ENCODE results near the gene RNF144B.

RNF144B gene

GRCh38 chr6:18410412-18410811 lies 23.3 kb downstream of the RNF144B start:
- H2BK5ac ChIP-seq (ENCODE audit: low read length): no peak overlapping the region
- H3K4ac ChIP-seq (ENCODE audit: low read length): no peak overlapping the region
- no peak overlapping the region for H4K91ac ChIP-seq (ENCODE audit: low read depth, low read length, poor library complexity)
- H3K23ac ChIP-seq (ENCODE audit: low read depth, low read length, poor library complexity): no peak overlapping the region
- no peak overlapping the region for H2AK5ac ChIP-seq (ENCODE audit: low read depth, low read length)
- no peak overlapping the region for H3K9ac ChIP-seq (ENCODE audit: low read depth, low read length, poor library complexity)
- no peak overlapping the region for H3K14ac ChIP-seq (ENCODE audit: low read length)
- H3K36me3 ChIP-seq (replicated peaks in 1 of 2; ENCODE audit: control insufficient read depth in 2 of 2, insufficient read depth in 2 of 2, low read length in 2 of 2): no peaks in the 10 kb centered on the region
- H2BK120ac ChIP-seq (ENCODE audit: low read depth, low read length): no peak overlapping the region
- H4K8ac ChIP-seq (ENCODE audit: low read depth, low read length): no peak overlapping the region
- DNase-seq (ENCODE audit: low spot score): no peak
- no peak overlapping the region for H2BK15ac ChIP-seq (ENCODE audit: low read length)
- no peaks in the 10 kb centered on the region for H3K4me1 ChIP-seq (ENCODE audit: control insufficient read depth in 2 of 2, insufficient read depth in 1 of 2, low read depth in 1 of 2, low read length in 2 of 2)
- H2AFZ ChIP-seq (ENCODE audit: low read length): no peak overlapping the region
- no peak overlapping the region for H3K4me2 ChIP-seq (ENCODE audit: insufficient read depth, low read length, poor library complexity, severe bottlenecking)
- no peak overlapping the region for H3K27ac ChIP-seq (replicated peaks; ENCODE audit: low read length)
- no peak overlapping the region for H3K18ac ChIP-seq (ENCODE audit: low read length)
- H2BK12ac ChIP-seq (ENCODE audit: low read length): no peak overlapping the region
- no peak overlapping the region for H3K4me3 ChIP-seq (ENCODE audit: low read length in 2 of 2)
- H3K9me3 ChIP-seq (replicated peaks in 1 of 2; ENCODE audit: control insufficient read depth in 2 of 2, insufficient read depth in 1 of 2, low read depth in 1 of 2, low read length in 2 of 2): no peaks in the 10 kb centered on the region
- WGBS, 2 donors (ENCODE audit: extremely low coverage in 2 of 2, insufficient read length in 2 of 2, insufficient replicate concordance in 1 of 2): no CpG with 5 or more reads among the region's 3 CpGs
- no peaks in the 10 kb centered on the region for H3K79me1 ChIP-seq (ENCODE audit: low read depth, low read length)
- H3K27me3 ChIP-seq (ENCODE audit: control insufficient read depth in 3 of 3, insufficient read depth in 3 of 3, low read depth in 1 of 3, low read length in 3 of 3): no peaks in the 10 kb centered on the region

- Histone ChIP-seq H3K4me3 (ENCODE audit: low read length in 2 of 2) (no peak overlapping the region), H3K18ac (ENCODE audit: low read length) (no peak overlapping the region), H3K27ac (replicated peaks; ENCODE audit: low read length) (no peak overlapping the region), H3K4me1 (ENCODE audit: control insufficient read depth in 2 of 2, insufficient read depth in 1 of 2, low read depth in 1 of 2, low read length in 2 of 2) (no peaks in the 10 kb centered on the region), H4K8ac (ENCODE audit: low read depth, low read length) (no peak overlapping the region), H2AFZ (ENCODE audit: low read length) (no peak overlapping the region), H2AK5ac (ENCODE audit: low read depth, low read length) (no peak overlapping the region), H3K9me3 (replicated peaks in 1 of 2; ENCODE audit: control insufficient read depth in 2 of 2, insufficient read depth in 1 of 2, low read depth in 1 of 2, low read length in 2 of 2) (no peaks in the 10 kb centered on the region), H3K79me1 (ENCODE audit: low read depth, low read length) (no peaks in the 10 kb centered on the region), H2BK5ac (ENCODE audit: low read length) (no peak overlapping the region), H2BK12ac (ENCODE audit: low read length) (no peak overlapping the region), H3K9ac (ENCODE audit: low read depth, low read length, poor library complexity) (no peak overlapping the region), H3K23ac (ENCODE audit: low read depth, low read length, poor library complexity) (no peak overlapping the region), H2BK120ac (ENCODE audit: low read depth, low read length) (no peak overlapping the region), H2BK15ac (ENCODE audit: low read length) (no peak overlapping the region), H3K14ac (ENCODE audit: low read length) (no peak overlapping the region), H3K4me2 (ENCODE audit: insufficient read depth, low read length, poor library complexity, severe bottlenecking) (no peak overlapping the region), H4K91ac (ENCODE audit: low read depth, low read length, poor library complexity) (no peak overlapping the region), H3K36me3 (replicated peaks in 1 of 2; ENCODE audit: control insufficient read depth in 2 of 2, insufficient read depth in 2 of 2, low read length in 2 of 2) (no peaks in the 10 kb centered on the region), H3K27me3 (ENCODE audit: control insufficient read depth in 3 of 3, insufficient read depth in 3 of 3, low read depth in 1 of 3, low read length in 3 of 3) (no peaks in the 10 kb centered on the region), H3K4ac (ENCODE audit: low read length) (no peak overlapping the region)
- no CpG with 5 or more reads among the region's 1 CpG for WGBS, 2 donors (ENCODE audit: extremely low coverage in 2 of 2, insufficient read length in 2 of 2, insufficient replicate concordance in 1 of 2)
- DNase-seq (ENCODE audit: low spot score): no peak
These were observed 24.9 kb downstream of the RNF144B start for GRCh38 chr6:18412068-18412467.

GRCh38 chr6:18412644-18413043 lies 25.5 kb downstream of the RNF144B start:
- H3K9ac ChIP-seq (ENCODE audit: low read depth, low read length, poor library complexity): no peak overlapping the region
- H2AK5ac ChIP-seq (ENCODE audit: low read depth, low read length): no peak overlapping the region
- H3K14ac ChIP-seq (ENCODE audit: low read length): no peak overlapping the region
- H3K9me3 ChIP-seq (replicated peaks in 1 of 2; ENCODE audit: control insufficient read depth in 2 of 2, insufficient read depth in 1 of 2, low read depth in 1 of 2, low read length in 2 of 2): no peaks in the 10 kb centered on the region
- H3K4ac ChIP-seq (ENCODE audit: low read length): no peak overlapping the region
- no peaks in the 10 kb centered on the region for H3K36me3 ChIP-seq (replicated peaks in 1 of 2; ENCODE audit: control insufficient read depth in 2 of 2, insufficient read depth in 2 of 2, low read length in 2 of 2)
- no peaks in the 10 kb centered on the region for H3K27me3 ChIP-seq (ENCODE audit: control insufficient read depth in 3 of 3, insufficient read depth in 3 of 3, low read depth in 1 of 3, low read length in 3 of 3)
- H3K23ac ChIP-seq (ENCODE audit: low read depth, low read length, poor library complexity): no peak overlapping the region
- H3K4me3 ChIP-seq (ENCODE audit: low read length in 2 of 2): no peak overlapping the region
- WGBS, 2 donors (ENCODE audit: extremely low coverage in 2 of 2, insufficient read length in 2 of 2, insufficient replicate concordance in 1 of 2): no CpG with 5 or more reads among the region's 1 CpG
- H3K27ac ChIP-seq (replicated peaks; ENCODE audit: low read length): no peak overlapping the region
- H2AFZ ChIP-seq (ENCODE audit: low read length): no peak overlapping the region
- H3K18ac ChIP-seq (ENCODE audit: low read length): no peak overlapping the region
- no peak for DNase-seq (ENCODE audit: low spot score)
- H4K8ac ChIP-seq (ENCODE audit: low read depth, low read length): no peak overlapping the region
- no peak overlapping the region for H2BK15ac ChIP-seq (ENCODE audit: low read length)
- no peaks in the 10 kb centered on the region for H3K4me1 ChIP-seq (ENCODE audit: control insufficient read depth in 2 of 2, insufficient read depth in 1 of 2, low read depth in 1 of 2, low read length in 2 of 2)
- H3K79me1 ChIP-seq (ENCODE audit: low read depth, low read length): no peaks in the 10 kb centered on the region
- H2BK120ac ChIP-seq (ENCODE audit: low read depth, low read length): no peak overlapping the region
- no peak overlapping the region for H3K4me2 ChIP-seq (ENCODE audit: insufficient read depth, low read length, poor library complexity, severe bottlenecking)
- H2BK12ac ChIP-seq (ENCODE audit: low read length): no peak overlapping the region
- H4K91ac ChIP-seq (ENCODE audit: low read depth, low read length, poor library complexity): no peak overlapping the region
- H2BK5ac ChIP-seq (ENCODE audit: low read length): no peak overlapping the region

GRCh38 chr6:18413381-18413780 lies 26.2 kb downstream of the RNF144B start:
- Histone ChIP-seq H3K9me3 (replicated peaks in 1 of 2; ENCODE audit: control insufficient read depth in 2 of 2, insufficient read depth in 1 of 2, low read depth in 1 of 2, low read length in 2 of 2) (no peaks in the 10 kb centered on the region), H2BK15ac (ENCODE audit: low read length) (no peak overlapping the region), H3K27me3 (ENCODE audit: control insufficient read depth in 3 of 3, insufficient read depth in 3 of 3, low read depth in 1 of 3, low read length in 3 of 3) (no peaks in the 10 kb centered on the region), H3K23ac (ENCODE audit: low read depth, low read length, poor library complexity) (no peak overlapping the region), H3K18ac (ENCODE audit: low read length) (no peak overlapping the region), H3K4me2 (ENCODE audit: insufficient read depth, low read length, poor library complexity, severe bottlenecking) (no peak overlapping the region), H3K36me3 (replicated peaks in 1 of 2; ENCODE audit: control insufficient read depth in 2 of 2, insufficient read depth in 2 of 2, low read length in 2 of 2) (no peaks in the 10 kb centered on the region), H3K27ac (replicated peaks; ENCODE audit: low read length) (no peak overlapping the region), H2BK120ac (ENCODE audit: low read depth, low read length) (no peak overlapping the region), H3K4me3 (ENCODE audit: low read length in 2 of 2) (no peak overlapping the region), H3K4ac (ENCODE audit: low read length) (no peak overlapping the region), H2AK5ac (ENCODE audit: low read depth, low read length) (no peak overlapping the region), H3K9ac (ENCODE audit: low read depth, low read length, poor library complexity) (no peak overlapping the region), H3K14ac (ENCODE audit: low read length) (no peak overlapping the region), H2BK5ac (ENCODE audit: low read length) (no peak overlapping the region), H4K8ac (ENCODE audit: low read depth, low read length) (no peak overlapping the region), H2AFZ (ENCODE audit: low read length) (no peak overlapping the region), H4K91ac (ENCODE audit: low read depth, low read length, poor library complexity) (no peak overlapping the region), H3K79me1 (ENCODE audit: low read depth, low read length) (no peaks in the 10 kb centered on the region), H2BK12ac (ENCODE audit: low read length) (no peak overlapping the region), H3K4me1 (ENCODE audit: control insufficient read depth in 2 of 2, insufficient read depth in 1 of 2, low read depth in 1 of 2, low read length in 2 of 2) (no peaks in the 10 kb centered on the region)
- DNase-seq (ENCODE audit: low spot score): no peak
- WGBS, 2 donors (ENCODE audit: extremely low coverage in 2 of 2, insufficient read length in 2 of 2, insufficient replicate concordance in 1 of 2): no CpG with 5 or more reads among the region's 4 CpGs

All from neuronal stem cell (in vitro differentiated cells).